ENCODE data around the gene MYO18A. TPM values are rescaled to one million over a fixed set of nuclear protein-coding genes. Genes with fewer than 3 reads are reported as not detected.

The MYO18A gene
- total RNA-seq, 3 donors from 2014 or later (not counting 1 experiment from before 2014, with no cell fraction given): 110 to 117 (median 115) TPM

DNA sequence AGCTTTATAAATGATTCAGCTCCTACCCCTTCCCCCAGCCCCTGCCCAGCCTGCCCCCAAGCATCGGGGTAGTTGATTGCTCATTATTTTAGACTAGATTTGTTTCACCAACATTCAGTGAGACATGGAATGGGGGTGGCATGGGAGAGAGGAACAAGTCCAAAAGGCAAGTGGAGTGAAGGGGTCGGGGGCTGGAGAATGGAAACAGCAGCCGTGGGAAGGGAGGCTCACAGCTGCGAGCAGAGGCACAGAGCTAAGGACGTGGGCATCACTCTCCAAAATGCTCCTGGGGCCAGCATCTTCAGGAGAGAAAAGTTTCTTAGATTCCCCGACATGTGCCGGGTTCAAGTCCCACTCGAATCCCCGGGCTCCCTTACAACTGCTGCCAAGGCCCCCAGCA lies 118.0 kb downstream of the MYO18A start:
- Mint-ChIP-seq H3K4me3 (no peak overlapping the region), H3K27me3 (ENCODE audit: low read depth in 2 of 2) (no peaks in the 10 kb centered on the region), H3K27ac (no peak overlapping the region), H3K9me3 (no peaks in the 10 kb centered on the region), H3K4me1 (no peaks in the 10 kb centered on the region), H3K36me3 (no peaks in the 10 kb centered on the region)
- intact Hi-C loops (cut with micrococcal nuclease): no loop called here
- ATAC-seq (no peak), DNase-seq (no peak)
- Histone ChIP-seq H3K27ac (ENCODE audit: low read length) (no peak overlapping the region), H3K36me3 (ENCODE audit: control insufficient read depth, insufficient read depth, low read length) (no peaks in the 10 kb centered on the region), H3K4me1 (ENCODE audit: control insufficient read depth, insufficient read depth, low read length) (no peaks in the 10 kb centered on the region), H3K4me3 (ENCODE audit: low read length) (no peak overlapping the region), H3K9me3 (ENCODE audit: control insufficient read depth, insufficient read depth, low read length) (no peaks in the 10 kb centered on the region), H3K27me3 (ENCODE audit: control insufficient read depth, insufficient read depth, low read length) (no peaks in the 10 kb centered on the region)
- TF ChIP-seq CTCF (IDR thresholded peaks at IDR 0.05): no peak
- 91% methylated on average over 9 of the region's 9 CpGs for WGBS (ENCODE audit: insufficient coverage)

GRCh38 chr17:29061036-29061435 lies 119.2 kb downstream of the MYO18A start:
- intact Hi-C loops (cut with micrococcal nuclease): no loop called here
- no peak for DNase-seq
- TF ChIP-seq CTCF (IDR thresholded peaks at IDR 0.05): no peak
- Histone ChIP-seq H3K9me3 (ENCODE audit: control insufficient read depth, insufficient read depth, low read length) (no peaks in the 10 kb centered on the region), H3K27ac (ENCODE audit: low read length) (no peak overlapping the region), H3K36me3 (ENCODE audit: control insufficient read depth, insufficient read depth, low read length) (no peaks in the 10 kb centered on the region), H3K4me3 (ENCODE audit: low read length) (no peak overlapping the region), H3K4me1 (ENCODE audit: control insufficient read depth, insufficient read depth, low read length) (no peaks in the 10 kb centered on the region), H3K27me3 (ENCODE audit: control insufficient read depth, insufficient read depth, low read length) (no peaks in the 10 kb centered on the region)
- WGBS (ENCODE audit: insufficient coverage): 64% methylated on average over 8 of the region's 8 CpGs
- no peaks in the 10 kb centered on the region for H3K4me1 Mint-ChIP-seq
- no peaks in the 10 kb centered on the region for H3K9me3 Mint-ChIP-seq
- no peak overlapping the region for H3K4me3 Mint-ChIP-seq
- no peak for ATAC-seq
- H3K27ac Mint-ChIP-seq: no peak overlapping the region
- H3K36me3 Mint-ChIP-seq: no peaks in the 10 kb centered on the region
- no peaks in the 10 kb centered on the region for H3K27me3 Mint-ChIP-seq (ENCODE audit: low read depth in 2 of 2)

DNA sequence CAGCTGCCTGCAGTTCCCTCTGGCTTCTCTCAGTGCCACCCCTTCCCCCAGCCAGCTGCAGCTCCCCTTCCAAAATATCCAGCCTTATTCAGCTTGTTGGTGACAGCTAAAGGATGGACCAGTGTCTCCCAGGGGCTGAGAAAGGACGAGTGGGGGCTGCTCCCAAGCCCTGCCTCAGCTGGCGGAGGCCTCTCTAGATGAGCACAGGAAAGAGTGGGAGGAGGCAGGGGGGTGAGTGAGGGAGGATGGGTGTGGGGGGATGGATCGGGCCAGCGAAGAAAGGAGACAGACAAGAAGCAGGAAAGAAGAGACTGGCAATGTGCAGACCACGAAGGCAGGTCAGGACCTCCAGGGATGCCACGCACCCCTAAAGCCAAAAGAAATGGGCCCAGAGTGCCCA lies 119.7 kb downstream of the MYO18A start:
- Histone ChIP-seq H3K4me3 (ENCODE audit: low read length) (no peak overlapping the region), H3K27me3 (ENCODE audit: control insufficient read depth, insufficient read depth, low read length) (no peaks in the 10 kb centered on the region), H3K4me1 (ENCODE audit: control insufficient read depth, insufficient read depth, low read length) (no peaks in the 10 kb centered on the region), H3K9me3 (ENCODE audit: control insufficient read depth, insufficient read depth, low read length) (no peaks in the 10 kb centered on the region), H3K36me3 (ENCODE audit: control insufficient read depth, insufficient read depth, low read length) (no peaks in the 10 kb centered on the region), H3K27ac (ENCODE audit: low read length) (no peak overlapping the region)
- intact Hi-C loops (cut with micrococcal nuclease): no loop called here
- DNase-seq (no peak), ATAC-seq (no peak)
- Mint-ChIP-seq H3K9me3 (no peaks in the 10 kb centered on the region), H3K4me1 (no peaks in the 10 kb centered on the region), H3K27ac (no peak overlapping the region), H3K27me3 (ENCODE audit: low read depth in 2 of 2) (no peaks in the 10 kb centered on the region), H3K4me3 (no peak overlapping the region), H3K36me3 (no peaks in the 10 kb centered on the region)
- 66% methylated on average over 6 of the region's 6 CpGs for WGBS (ENCODE audit: insufficient coverage)
- no peak for TF ChIP-seq CTCF (IDR thresholded peaks at IDR 0.05)

DNA sequence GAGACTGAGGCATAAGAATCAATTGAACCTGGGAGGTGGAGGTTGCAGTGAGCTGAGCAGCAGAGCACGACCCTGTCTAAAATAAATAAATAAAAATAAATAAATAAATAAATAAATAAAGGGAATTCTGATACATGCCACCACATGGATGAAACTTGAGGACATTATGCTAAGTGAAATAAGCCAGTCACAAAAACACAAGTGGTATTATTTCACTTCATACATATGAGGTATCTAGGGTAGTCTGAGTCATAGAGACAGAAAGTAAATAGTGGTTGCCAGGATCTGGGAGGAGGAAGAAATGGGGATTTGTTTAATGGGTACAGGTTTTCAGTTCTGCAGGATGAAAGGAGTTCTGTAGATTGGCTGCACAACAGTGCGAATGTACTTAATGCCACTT lies 120.9 kb downstream of the MYO18A start:
- H3K27ac Mint-ChIP-seq: no peak overlapping the region
- no peak overlapping the region for H3K4me3 Mint-ChIP-seq

More for the DNA sequence above, 120.9 kb downstream of the MYO18A start:
- ATAC-seq (no peak), DNase-seq (no peak)
- H3K36me3 ChIP-seq (ENCODE audit: control insufficient read depth, insufficient read depth, low read length): no peaks in the 10 kb centered on the region
- H3K27me3 ChIP-seq (ENCODE audit: control insufficient read depth, insufficient read depth, low read length): no peaks in the 10 kb centered on the region
- no peaks in the 10 kb centered on the region for H3K4me1 ChIP-seq (ENCODE audit: control insufficient read depth, insufficient read depth, low read length)
- no peak overlapping the region for H3K27ac ChIP-seq (ENCODE audit: low read length)
- Mint-ChIP-seq H3K9me3 (no peaks in the 10 kb centered on the region), H3K36me3 (no peaks in the 10 kb centered on the region), H3K27me3 (ENCODE audit: low read depth in 2 of 2) (no peaks in the 10 kb centered on the region), H3K4me1 (no peaks in the 10 kb centered on the region)
- H3K9me3 ChIP-seq (ENCODE audit: control insufficient read depth, insufficient read depth, low read length): no peaks in the 10 kb centered on the region
- H3K4me3 ChIP-seq (ENCODE audit: low read length): no peak overlapping the region
- intact Hi-C loops (cut with micrococcal nuclease): no loop called here
- WGBS (ENCODE audit: insufficient coverage): 100% methylated on average over 1 of the region's 2 CpGs
- TF ChIP-seq CTCF (IDR thresholded peaks at IDR 0.05): no peak

Measured in natural killer cell (primary cell).